K562 treated with DMSO at 1 percent for 4 hours (cell line): ENCODE data around the gene RBM39. TPM values are rescaled to one million over a fixed set of nuclear protein-coding genes. Genes with fewer than 3 reads are reported as not detected.

Experiments
- total RNA-seq: library from RNA; unstranded; fragments of 300-600 nt; gene quantifications from 2 replicates; pipeline ENCODE4 v1.2.3, GENCODE V29; 2022; ENCODE audit not compliant: insufficient read depth

RBM39 gene
- 98.0 and 181 TPM in 2 replicates for total RNA-seq

GRCh38 chr20:35741892-35742740, at the start of gene RBM39:
Gene RBM39, minus strand, starts transcription at chr20:35742260. Its CDS starts 1,386 bp downstream, at chr20:35740874.

DNA sequence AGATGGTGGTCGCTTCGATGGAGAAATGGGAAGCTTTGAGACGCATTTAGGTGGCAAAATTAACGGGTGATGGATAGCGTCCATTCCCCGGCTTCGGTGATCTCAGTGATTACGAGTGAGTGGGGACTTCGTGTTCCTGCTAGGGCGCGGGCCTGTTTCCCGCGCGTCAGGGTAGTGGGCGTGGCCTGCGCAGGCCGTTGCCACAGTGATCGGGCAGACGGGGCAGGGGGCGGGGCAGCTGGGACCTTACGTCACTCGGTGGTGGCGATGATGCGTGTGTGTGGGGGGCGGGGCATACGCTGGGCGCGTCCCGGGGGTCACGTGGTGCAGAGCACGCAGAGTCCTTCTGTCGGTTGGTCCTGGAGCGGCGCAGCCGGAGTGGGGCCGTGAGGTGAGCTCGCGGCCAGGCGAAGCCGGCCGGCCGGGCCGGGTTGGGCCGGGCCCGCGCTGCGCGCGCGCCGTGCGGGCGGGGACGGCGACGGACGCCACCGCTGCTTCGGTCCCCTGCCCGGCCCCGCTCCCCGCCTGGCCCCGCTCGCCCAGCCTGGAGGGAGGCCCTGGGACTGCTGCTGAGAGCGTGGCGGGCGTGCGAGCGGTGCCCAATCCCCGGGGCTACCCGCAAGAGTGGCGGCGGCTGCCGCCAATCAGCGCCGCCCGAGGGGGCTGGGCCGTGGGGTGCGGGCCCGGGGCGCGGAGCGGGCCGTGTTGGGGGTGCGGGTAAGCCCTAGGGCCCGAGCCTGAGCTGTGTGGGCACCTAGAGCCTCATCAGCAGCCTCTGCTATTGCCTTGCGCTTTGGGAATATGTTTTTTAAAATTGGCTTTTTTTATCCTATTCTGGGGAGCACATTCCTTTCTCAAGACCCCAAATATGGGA, 29.9 kb upstream of the RBM39 start, which contains the start of gene PHF20:
Gene PHF20 (plus strand): TSS at position 327 of the 874 bp plus-strand sequence. CDS start 29,508 bp downstream, outside the sequence.

GRCh38 chr20:35699127-35699956, 42.7 kb downstream of the RBM39 start, which contains the start of the genes NFS1 and ROMO1:
Gene NFS1, minus strand, starts transcription at chr20:35699352. Its CDS starts 64 bp downstream, at chr20:35699288.
Gene ROMO1, plus strand, starts transcription at chr20:35699405. Its CDS starts 228 bp downstream, at chr20:35699633.

DNA sequence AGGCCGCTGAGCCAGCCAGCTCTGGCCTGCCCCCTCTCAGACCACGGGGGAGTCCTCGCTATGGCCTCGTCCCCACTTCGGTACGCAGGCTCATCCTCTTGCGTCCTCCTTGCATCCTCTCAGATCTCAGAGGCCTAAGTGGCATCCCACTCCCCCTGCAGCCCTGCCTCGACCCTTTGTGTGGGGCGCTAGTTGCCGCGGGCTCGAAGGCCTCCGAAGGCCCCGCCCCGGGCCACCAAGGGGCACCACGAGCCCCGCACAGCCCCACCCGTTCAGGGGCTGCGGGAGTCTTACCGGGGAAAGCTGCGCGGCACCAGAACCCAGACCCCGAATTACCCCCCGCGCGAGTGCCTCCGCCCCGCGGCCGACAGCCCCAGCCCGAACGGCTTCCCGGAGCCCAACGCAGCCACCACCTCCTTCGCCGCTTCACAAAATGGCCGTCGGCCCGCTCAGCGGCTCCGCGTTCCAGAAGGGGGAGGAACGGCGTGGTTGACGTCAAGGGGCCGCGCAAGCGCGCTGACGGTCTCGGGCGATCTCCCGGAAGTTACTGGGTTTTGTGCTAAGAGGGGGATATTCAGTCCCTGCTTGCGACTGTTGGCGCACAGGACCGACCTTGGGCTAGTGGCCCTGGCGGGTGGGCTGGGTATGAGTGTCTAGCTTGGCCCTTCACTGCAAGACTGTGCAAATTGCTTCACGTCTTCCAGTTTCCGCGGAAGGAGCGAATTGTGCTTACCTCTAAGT, 77.4 kb downstream of the RBM39 start, which contains the start of the genes CPNE1 and RBM12:
Gene CPNE1 (minus strand): TSS at position 435 of the 741 bp plus-strand sequence. CDS start 31,977 bp downstream, outside the sequence.
Gene RBM12 (minus strand): TSS at position 435 of the 741 bp plus-strand sequence. CDS start 9,578 bp downstream, outside the sequence.

Other genes starting within 250 kb of the RBM39 start
- gene C20orf173, start 212.6 kb downstream of the RBM39 start, total RNA-seq = not detected in 2 replicates
- gene ERGIC3, start 200.2 kb downstream of the RBM39 start, total RNA-seq = 324 and 354 TPM in 2 replicates
- gene SPAG4, start 126.4 kb downstream of the RBM39 start, total RNA-seq = 4.2 and 7.1 TPM in 2 replicates
- 106 and 154 TPM in 2 replicates for gene CPNE1, start 77.4 kb downstream of the RBM39 start, total RNA-seq
- gene RBM12, start 77.4 kb downstream of the RBM39 start, total RNA-seq = 15.1 and 19.4 TPM in 2 replicates
- gene NFS1, start 42.9 kb downstream of the RBM39 start, total RNA-seq = 21.3 and 33.8 TPM in 2 replicates
- 233 and 315 TPM in 2 replicates for gene ROMO1, start 42.9 kb downstream of the RBM39 start, total RNA-seq
- 21.4 and 34.1 TPM in 2 replicates for gene PHF20, start 29.8 kb upstream of the RBM39 start, total RNA-seq
- gene SCAND1, start 212.2 kb upstream of the RBM39 start, total RNA-seq = 132 and 133 TPM in 2 replicates
- gene CNBD2, start 226.3 kb upstream of the RBM39 start, total RNA-seq = 10.0 and 10.1 TPM in 2 replicates